GM23248 (cell line): ENCODE measurements around the gene SNX20. TPM values are rescaled to one million over a fixed set of nuclear protein-coding genes. Genes with fewer than 3 reads are reported as not detected.
A peak's percentile ranks its signal among the peaks of the same experiment; 100 is the strongest.

Experiments used
- DNase-seq: peaks from one replicate; pipeline ENCODE4 v3.0.0-alpha.2; 2015
- H2AFZ ChIP-seq: fragments of 200-600 bp; sonication (generic); 2 replicates; pipeline ENCODE4 v1.6.1; 2016; ENCODE audit warnings: antibody characterized with exemption
- H3F3A ChIP-seq: fragments of 200-600 bp; sonication (generic); 2 replicates; pipeline ENCODE4 v1.6.1; 2016; ENCODE audit warnings: mild to moderate bottlenecking, antibody characterized with exemption, mixed run types; ENCODE audit not compliant: insufficient read depth
- H3K27ac ChIP-seq: fragments of 200-600 bp; sonication (generic); 2 replicates; pipeline ENCODE4 v1.5.1; 2016; ENCODE audit warnings: mild to moderate bottlenecking
- H3K27me3 ChIP-seq: fragments of 200-600 bp; sonication (generic); replicated peaks from 2 replicates; pipeline ENCODE4 v1.6.1; 2016; ENCODE audit warnings: mild to moderate bottlenecking; ENCODE audit not compliant: insufficient read depth
- H3K36me3 ChIP-seq: fragments of 200-600 bp; sonication (generic); 2 replicates; pipeline ENCODE4 v1.6.1; 2016; ENCODE audit warnings: low read depth, mild to moderate bottlenecking
- H3K4me1 ChIP-seq: fragments of 200-600 bp; sonication (generic); 2 replicates; pipeline ENCODE4 v1.6.1; 2016; ENCODE audit warnings: mild to moderate bottlenecking; ENCODE audit not compliant: insufficient read depth
- H3K4me2 ChIP-seq: fragments of 200-600 bp; sonication (generic); one replicate; pipeline ENCODE4 v1.6.1; 2016; ENCODE audit warnings: mild to moderate bottlenecking; ENCODE audit not compliant: unreplicated experiment
- H3K4me3 ChIP-seq: fragments of 200-600 bp; sonication (generic); 2 replicates; pipeline ENCODE4 v1.5.1; 2016; ENCODE audit warnings: mild to moderate bottlenecking
- H3K79me2 ChIP-seq: fragments of 200-600 bp; sonication (generic); 2 replicates; pipeline ENCODE4 v1.6.1; 2016; ENCODE audit warnings: mild to moderate bottlenecking; ENCODE audit not compliant: insufficient read depth
- H3K9ac ChIP-seq: fragments of 200-600 bp; sonication (generic); 2 replicates; pipeline ENCODE4 v1.6.1; 2016; ENCODE audit warnings: mild to moderate bottlenecking
- H3K9me2 ChIP-seq: fragments of 200-600 bp; sonication (generic); 2 replicates; pipeline ENCODE4 v1.6.1; 2016; ENCODE audit warnings: mixed run types, mild to moderate bottlenecking, moderate library complexity; ENCODE audit not compliant: insufficient read depth
- H3K9me3 ChIP-seq: fragments of 200-600 bp; sonication (generic); one replicate; pipeline ENCODE4 v1.6.1; 2017; ENCODE audit warnings: low read depth
- H4K20me1 ChIP-seq: fragments of 200-600 bp; sonication (generic); 2 replicates; pipeline ENCODE4 v1.6.0; 2016; ENCODE audit not compliant: insufficient read depth
- EZH2 ChIP-seq: fragments of 200-600 bp; sonication (generic); IDR thresholded peaks from 2 replicates; pipeline ENCODE4 v1.6.1; 2018; ENCODE audit warnings: antibody characterized with exemption, mild to moderate bottlenecking; ENCODE audit not compliant: insufficient read depth, poor library complexity, severe bottlenecking
- EZH2phosphoT487 ChIP-seq: fragments of 200-600 bp; sonication (generic); IDR thresholded peaks from 2 replicates; pipeline ENCODE4 v1.6.1; 2018; ENCODE audit warnings: antibody characterized with exemption, moderate library complexity, mild to moderate bottlenecking, low read depth; ENCODE audit not compliant: insufficient read depth
- WGBS, 2 experiments: methylation state at CpG; one replicate each; pipeline ENCODE4 v1.1.6; 2015 to 2017; ENCODE audit warnings: low lambda C conversion rate in 2 of 2, low coverage in 1 of 2; ENCODE audit errors: missing lambda C conversion rate in 2 of 2; 5-methylcytosine and 5-hydroxymethylcytosine counted together
- in situ Hi-C: fragments of 300-500 bp; cut with MboI; formaldehyde crosslinking; loops from 2 replicates; pipeline ENCODE4 v1.15.0; 2020
- polyA plus RNA-seq: library from polyadenylated mRNA; unstranded; fragments of >200 nt; fragmentation: Nextera tagmentation; extraction: Ambion mirVana; gene quantifications from 2 replicates; pipeline ENCODE4 v1.2.1, GENCODE V29; 2016
- total RNA-seq: library from RNA; depleted of rRNA; stranded (reverse); fragments of >200 nt; shearing (Covaris generic); gene quantifications from 2 replicates; pipeline ENCODE4 v1.2.3, GENCODE V29; 2014

Gene SNX20
- total and polyA plus RNA-seq, 2 experiments from 2014 or later: not detected

GRCh38 chr16:50640919-50641817 lies 39.9 kb downstream of the SNX20 start:
- Histone ChIP-seq H3K9ac (no peak overlapping the region), H3K4me2 (no peak overlapping the region), H3K27me3 (peaks cover 4% of the 10 kb centered on the region; the same call in 1 of the 2 replicates), H3K9me3 (no peaks in the 10 kb centered on the region), H2AFZ (no peak overlapping the region), H3K27ac (no peak overlapping the region), H3K9me2 (no peaks in the 10 kb centered on the region), H4K20me1 (no peaks in the 10 kb centered on the region), H3K79me2 (no peaks in the 10 kb centered on the region), H3K4me1 (no peaks in the 10 kb centered on the region), H3K36me3 (no peaks in the 10 kb centered on the region), H3F3A (no peaks in the 10 kb centered on the region), H3K4me3 (no peak overlapping the region)
- in situ Hi-C loops: no loop called here
- DNase-seq: no peak
- no peak for TF ChIP-seq EZH2phosphoT487
- TF ChIP-seq EZH2: no peak
- WGBS, 2 experiments: 79 to 82% methylated on average over 15 of the region's 15 CpGs

DNA sequence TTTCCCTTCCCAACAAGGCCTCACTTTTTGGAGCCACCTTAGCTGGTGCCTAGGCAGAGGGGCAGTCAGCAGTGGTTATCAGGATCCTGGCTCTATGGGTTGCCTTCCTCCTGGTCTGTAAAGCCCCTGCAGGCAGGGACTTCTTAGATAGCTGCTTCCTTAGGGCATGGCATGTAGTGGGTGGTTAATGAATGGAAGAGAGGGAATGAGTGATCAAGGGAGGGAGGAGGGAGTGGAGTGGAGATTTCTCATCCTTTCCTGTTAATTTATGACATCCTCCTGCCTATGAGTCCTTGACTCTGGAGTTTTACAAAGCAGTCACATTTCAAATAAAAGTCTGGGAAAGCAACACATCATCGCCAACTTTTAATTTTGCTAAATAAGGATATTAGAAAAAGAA lies 40.7 kb downstream of the SNX20 start:
- Histone ChIP-seq H3K79me2 (no peaks in the 10 kb centered on the region), H3K36me3 (no peaks in the 10 kb centered on the region), H3K4me3 (no peak overlapping the region), H3K9me2 (no peaks in the 10 kb centered on the region), H3K27ac (no peak overlapping the region), H3K27me3 (peaks cover 9% of the 10 kb centered on the region; the same call in 1 of the 2 replicates), H3K9me3 (no peaks in the 10 kb centered on the region), H3F3A (no peaks in the 10 kb centered on the region), H3K9ac (no peak overlapping the region), H3K4me1 (no peaks in the 10 kb centered on the region), H4K20me1 (no peaks in the 10 kb centered on the region), H2AFZ (no peak overlapping the region), H3K4me2 (no peak overlapping the region)
- in situ Hi-C loops: no loop called here
- no peak for TF ChIP-seq EZH2phosphoT487
- DNase-seq: peak; percentile 32
- 87 to 89% methylated on average over 1 of the region's 1 CpG for WGBS, 2 experiments

DNA sequence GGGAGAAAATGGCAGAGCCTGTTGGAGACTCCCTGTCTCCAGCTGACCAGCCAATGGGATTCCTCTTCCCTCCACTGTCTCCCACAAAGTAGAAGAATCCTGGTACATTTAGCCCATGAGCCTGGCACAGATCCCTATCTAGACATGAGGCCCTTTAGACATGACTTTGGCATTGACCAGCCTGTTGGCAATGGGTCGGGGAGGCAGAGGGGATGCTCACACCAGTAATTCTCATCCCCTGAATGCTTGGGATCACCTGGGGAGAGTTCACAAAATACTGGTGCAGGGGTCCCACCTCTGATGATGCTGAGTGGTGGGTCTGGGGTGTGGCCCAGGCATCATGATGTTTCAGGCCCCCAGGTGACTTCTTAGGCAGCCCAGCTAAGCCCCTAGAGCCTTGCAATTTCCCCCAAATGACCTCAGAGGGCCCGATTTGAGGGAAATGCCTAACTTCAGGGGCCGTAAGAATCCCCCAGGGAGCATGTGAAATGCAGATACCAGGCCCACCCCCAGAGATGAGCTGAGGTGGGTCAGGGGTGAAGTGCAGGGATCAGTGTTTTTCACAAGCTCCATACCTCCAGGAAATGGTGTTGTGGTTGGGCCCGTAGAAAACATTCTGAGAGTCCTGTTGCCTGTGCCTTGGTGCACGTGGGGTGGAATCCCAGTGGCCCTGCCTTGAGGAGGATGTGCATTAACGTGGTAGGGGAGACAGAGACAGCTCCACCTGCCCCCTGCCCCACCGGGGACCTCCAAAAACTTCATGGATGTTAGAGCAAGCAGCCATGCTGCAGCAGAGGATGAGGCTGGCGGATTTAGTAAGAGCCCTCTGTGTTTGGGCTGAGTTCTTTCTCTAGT lies 42.1 kb downstream of the SNX20 start:
- H3K9ac ChIP-seq: no peak overlapping the region
- peaks cover 16% of the 10 kb centered on the region; the same call in 1 of the 2 replicates for H3K27me3 ChIP-seq
- TF ChIP-seq EZH2 (no peak), EZH2phosphoT487 (no peak)
- no peaks in the 10 kb centered on the region for H4K20me1 ChIP-seq
- no peaks in the 10 kb centered on the region for H3K4me1 ChIP-seq
- no peaks in the 10 kb centered on the region for H3F3A ChIP-seq
- no peak overlapping the region for H3K27ac ChIP-seq
- no peaks in the 10 kb centered on the region for H3K9me2 ChIP-seq
- H3K36me3 ChIP-seq: no peaks in the 10 kb centered on the region
- no peaks in the 10 kb centered on the region for H3K9me3 ChIP-seq
- no peak overlapping the region for H2AFZ ChIP-seq
- 57 to 61% methylated on average over 8 of the region's 8 CpGs for WGBS, 2 experiments
- no peak overlapping the region for H3K4me3 ChIP-seq
- H3K4me2 ChIP-seq: no peak overlapping the region
- DNase-seq: no peak
- H3K79me2 ChIP-seq: no peaks in the 10 kb centered on the region
- in situ Hi-C loops: no loop called here

DNA sequence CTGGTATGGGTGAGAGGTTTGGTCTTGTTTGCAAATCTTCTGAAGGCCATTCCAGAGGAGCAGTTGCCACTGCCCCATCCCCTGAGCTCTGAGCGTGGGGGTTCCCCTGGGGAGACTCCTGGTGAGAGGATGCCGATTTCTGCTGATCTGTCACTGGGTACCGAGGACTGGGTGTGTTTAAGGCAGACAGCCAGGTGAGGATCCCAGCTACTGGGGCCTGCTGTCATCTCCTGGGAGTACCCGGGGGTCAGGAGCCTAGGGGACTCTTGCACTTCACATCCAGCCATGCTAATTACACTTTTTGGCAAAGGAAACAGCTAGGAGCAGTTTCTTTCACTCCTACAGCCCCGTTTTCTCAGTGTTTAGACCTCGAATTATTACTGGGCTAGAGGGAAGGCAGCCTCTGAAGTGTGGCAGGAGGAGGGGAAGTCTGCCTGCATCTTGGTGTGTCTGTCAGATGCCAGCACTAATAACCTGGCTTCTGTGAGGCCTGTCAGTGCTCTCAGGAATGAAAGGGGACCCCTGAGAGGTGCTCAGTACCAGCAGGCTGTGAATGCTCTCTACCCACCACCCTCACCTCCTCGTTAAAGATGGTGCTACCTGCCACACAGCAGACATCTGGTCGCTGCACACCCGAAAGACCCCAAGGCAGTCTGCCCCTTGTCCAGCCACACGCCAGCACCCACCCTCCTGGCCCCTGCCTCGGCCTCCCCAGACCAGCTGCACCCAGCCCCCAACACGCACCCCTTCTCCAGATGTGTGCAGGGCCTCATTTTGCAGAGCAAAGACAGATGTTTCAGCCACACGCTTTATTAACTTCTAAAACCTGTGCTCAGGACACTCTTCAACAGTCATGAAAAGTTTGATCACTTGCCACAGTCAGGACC lies 43.2 kb downstream of the SNX20 start:
- H3K79me2 ChIP-seq: no peaks in the 10 kb centered on the region
- no peak overlapping the region for H3K27ac ChIP-seq
- no peak overlapping the region for H3K9ac ChIP-seq
- H3K4me3 ChIP-seq: no peak overlapping the region
- H3K9me3 ChIP-seq: no peaks in the 10 kb centered on the region
- H4K20me1 ChIP-seq: no peaks in the 10 kb centered on the region
- WGBS, 2 experiments: 40 to 42% methylated on average over 10 to 13 of the region's 13 CpGs
- in situ Hi-C loops: no loop called here
- H3K9me2 ChIP-seq: no peaks in the 10 kb centered on the region
- no peak overlapping the region for H3K4me2 ChIP-seq
- no peaks in the 10 kb centered on the region for H3K36me3 ChIP-seq
- H3K27me3 ChIP-seq: 0 out of 2 replicates have a peak, but pooled peaks cover 12% of the 10 kb centered on the region
- H3F3A ChIP-seq: no peaks in the 10 kb centered on the region
- H2AFZ ChIP-seq: no peak overlapping the region
- TF ChIP-seq EZH2 (no peak), EZH2phosphoT487 (no peak)
- no peaks in the 10 kb centered on the region for H3K4me1 ChIP-seq
- no peak for DNase-seq
